ENCODE data around the gene DBI.
"Not testable (repeated sequence)": the region's sequence is repeated elsewhere in the genome, so short reads cannot be mapped to it uniquely, and the experiment has no call there.

GRCh38 chr2:119376406-119376805 is 9.6 kb downstream of the DBI start:
- TF ChIP-seq CTCF (conservative IDR thresholded peaks at IDR 0.05; ENCODE audit: low read depth, low read length); EZH2 (IDR thresholded peaks at IDR 0.05; ENCODE audit: borderline replicate concordance, low read depth, low read length, poor library complexity, severe bottlenecking): not testable (repeated sequence)
